B cell (primary cell): ENCODE results near the gene SHC2.

ENCODE experiments used
- EZH2 ChIP-seq: IDR thresholded peaks from 2 replicates; pipeline ENCODE4 v1.6.1; 2012; ENCODE audit warnings: borderline replicate concordance, low read depth, mild to moderate bottlenecking, moderate library complexity, low read length; ENCODE audit not compliant: insufficient read depth, poor library complexity, severe bottlenecking
- TF ChIP-seq, protein P1 (sequence below): fragments of 200-600 bp; IDR thresholded peaks from one replicate; pipeline ENCODE4 v1.8.0; 2022; ENCODE audit warnings: antibody characterized with exemption, mild to moderate bottlenecking

DNA sequence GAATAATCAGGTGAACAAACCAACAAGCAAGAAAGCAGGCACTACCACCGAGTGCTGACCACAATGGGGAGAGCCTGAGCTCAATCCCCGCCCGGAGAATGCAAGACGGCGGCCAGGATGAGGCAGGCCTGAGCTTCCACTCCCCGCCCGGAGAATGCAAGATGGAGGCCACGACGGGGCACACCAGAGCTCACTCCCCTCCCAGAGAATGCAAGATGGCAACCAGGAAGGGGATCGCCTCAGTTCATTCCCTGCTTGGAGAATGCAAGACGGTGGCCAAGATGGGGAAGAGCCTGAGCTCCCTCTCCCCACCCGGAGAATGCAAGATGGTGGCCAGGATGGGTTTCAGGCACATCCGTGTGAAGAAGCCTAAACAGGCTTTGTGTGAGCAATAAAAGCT is 91.6 kb downstream of the SHC2 start:
- TF ChIP-seq, protein P1, sequence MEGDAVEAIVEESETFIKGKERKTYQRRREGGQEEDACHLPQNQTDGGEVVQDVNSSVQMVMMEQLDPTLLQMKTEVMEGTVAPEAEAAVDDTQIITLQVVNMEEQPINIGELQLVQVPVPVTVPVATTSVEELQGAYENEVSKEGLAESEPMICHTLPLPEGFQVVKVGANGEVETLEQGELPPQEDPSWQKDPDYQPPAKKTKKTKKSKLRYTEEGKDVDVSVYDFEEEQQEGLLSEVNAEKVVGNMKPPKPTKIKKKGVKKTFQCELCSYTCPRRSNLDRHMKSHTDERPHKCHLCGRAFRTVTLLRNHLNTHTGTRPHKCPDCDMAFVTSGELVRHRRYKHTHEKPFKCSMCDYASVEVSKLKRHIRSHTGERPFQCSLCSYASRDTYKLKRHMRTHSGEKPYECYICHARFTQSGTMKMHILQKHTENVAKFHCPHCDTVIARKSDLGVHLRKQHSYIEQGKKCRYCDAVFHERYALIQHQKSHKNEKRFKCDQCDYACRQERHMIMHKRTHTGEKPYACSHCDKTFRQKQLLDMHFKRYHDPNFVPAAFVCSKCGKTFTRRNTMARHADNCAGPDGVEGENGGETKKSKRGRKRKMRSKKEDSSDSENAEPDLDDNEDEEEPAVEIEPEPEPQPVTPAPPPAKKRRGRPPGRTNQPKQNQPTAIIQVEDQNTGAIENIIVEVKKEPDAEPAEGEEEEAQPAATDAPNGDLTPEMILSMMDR = no peak
- no peak for TF ChIP-seq EZH2
